ENCODE results near the gene LRP8. TPM values are rescaled to one million over a fixed set of nuclear protein-coding genes. Genes with fewer than 3 reads are reported as not detected.

LRP8 gene
- total RNA-seq, 1 donor from 2014 or later = 15.6 TPM

- Histone ChIP-seq H3K27me3 (no peaks in the 10 kb centered on the region), H2AFZ (replicated peaks) (no peak overlapping the region), H3F3A (ENCODE audit: low read depth) (no peaks in the 10 kb centered on the region), H3K9me3 (ENCODE audit: low read depth) (peaks cover 13% of the 10 kb centered on the region), H3K27ac (no peak overlapping the region), H4K20me1 (ENCODE audit: low read depth) (no peaks in the 10 kb centered on the region), H3K9ac (no peak overlapping the region), H3K4me2 (no peak overlapping the region), H3K36me3 (no peaks in the 10 kb centered on the region), H3K4me3 (no peak overlapping the region), H3K4me1 (no peaks in the 10 kb centered on the region), H3K79me2 (ENCODE audit: low read depth) (no peaks in the 10 kb centered on the region)
- TF ChIP-seq EZH2 (IDR thresholded peaks at IDR 0.05) (no peak), EZH2phosphoT487 (IDR thresholded peaks at IDR 0.05) (no peak), CTCF (IDR thresholded peaks at IDR 0.05) (no peak)
- no peaks in the 10 kb centered on the region for H3K4me1 Mint-ChIP-seq
- no peak for DNase-seq (ENCODE audit: low spot score)
- no peaks in the 10 kb centered on the region for H3K36me3 Mint-ChIP-seq
- no peak overlapping the region for H3K4me3 Mint-ChIP-seq
- H3K27ac Mint-ChIP-seq = no peak overlapping the region
- peaks cover 8% of the 10 kb centered on the region for H3K9me3 Mint-ChIP-seq
- H3K27me3 Mint-ChIP-seq (ENCODE audit: insufficient read depth, low read depth) = peaks cover 3% of the 10 kb centered on the region
Observed at GRCh38 chr1:53354119-53354518, 26.2 kb upstream of the LRP8 start.

- H3K27me3 Mint-ChIP-seq (ENCODE audit: insufficient read depth, low read depth) = no peaks in the 10 kb centered on the region
- Histone ChIP-seq H3K36me3 (no peaks in the 10 kb centered on the region), H3K4me1 (no peaks in the 10 kb centered on the region), H3K79me2 (ENCODE audit: low read depth) (no peaks in the 10 kb centered on the region), H3K27ac (no peak overlapping the region), H3K4me2 (no peak overlapping the region), H3F3A (ENCODE audit: low read depth) (no peaks in the 10 kb centered on the region), H3K9ac (no peak overlapping the region), H3K27me3 (no peaks in the 10 kb centered on the region), H4K20me1 (ENCODE audit: low read depth) (no peaks in the 10 kb centered on the region), H3K9me3 (ENCODE audit: low read depth) (peaks cover 13% of the 10 kb centered on the region), H2AFZ (replicated peaks) (no peak overlapping the region), H3K4me3 (no peak overlapping the region)
- TF ChIP-seq EZH2 (IDR thresholded peaks at IDR 0.05) (no peak), CTCF (IDR thresholded peaks at IDR 0.05) (no peak), EZH2phosphoT487 (IDR thresholded peaks at IDR 0.05) (no peak)
- H3K27ac Mint-ChIP-seq = no peak overlapping the region
- H3K36me3 Mint-ChIP-seq = no peaks in the 10 kb centered on the region
- H3K9me3 Mint-ChIP-seq = peaks cover 8% of the 10 kb centered on the region
- H3K4me3 Mint-ChIP-seq = no peak overlapping the region
- peaks cover 3% of the 10 kb centered on the region for H3K4me1 Mint-ChIP-seq
- DNase-seq (ENCODE audit: low spot score) = no peak
Observed at GRCh38 chr1:53352561-53352960, 24.7 kb upstream of the LRP8 start.

- no peaks in the 10 kb centered on the region for H3K27me3 ChIP-seq
- no peak overlapping the region for H3K4me3 Mint-ChIP-seq
- H3K36me3 Mint-ChIP-seq = no peaks in the 10 kb centered on the region
- H2AFZ ChIP-seq (replicated peaks) = peak overlapping the region; percentile 64
- H3K27ac Mint-ChIP-seq = no peak overlapping the region
- no peaks in the 10 kb centered on the region for H3F3A ChIP-seq (ENCODE audit: low read depth)
- H3K4me3 ChIP-seq = no peak overlapping the region
- H3K27me3 Mint-ChIP-seq (ENCODE audit: insufficient read depth, low read depth) = no peaks in the 10 kb centered on the region
- H3K4me1 ChIP-seq = no peaks in the 10 kb centered on the region
- H3K9me3 Mint-ChIP-seq = peaks cover 4% of the 10 kb centered on the region
- no peak overlapping the region for H3K27ac ChIP-seq
- DNase-seq (ENCODE audit: low spot score) = no peak
- peaks cover 3% of the 10 kb centered on the region for H3K4me1 Mint-ChIP-seq
- H3K4me2 ChIP-seq = no peak overlapping the region
- no peaks in the 10 kb centered on the region for H4K20me1 ChIP-seq (ENCODE audit: low read depth)
- H3K79me2 ChIP-seq (ENCODE audit: low read depth) = no peaks in the 10 kb centered on the region
- peaks cover under 1% of the 10 kb centered on the region for H3K9me3 ChIP-seq (ENCODE audit: low read depth)
- TF ChIP-seq EZH2phosphoT487 (IDR thresholded peaks at IDR 0.05) (no peak), EZH2 (IDR thresholded peaks at IDR 0.05) (no peak), CTCF (IDR thresholded peaks at IDR 0.05) (no peak)
- no peaks in the 10 kb centered on the region for H3K36me3 ChIP-seq
- H3K9ac ChIP-seq = no peak overlapping the region
Observed at GRCh38 chr1:53350853-53351767, 23.2 kb upstream of the LRP8 start.
